B cell (primary cell): Measurements from ENCODE around the gene SAA4. TPM values are rescaled to one million over a fixed set of nuclear protein-coding genes. Genes with fewer than 3 reads are reported as not detected.

Experiments used
- ATAC-seq: fragments of 200-7000 bp; cut with Tn5 transposase; one replicate; pipeline ENCODE4 v1.10.0; 2021; ENCODE audit warnings: low read depth, mild to moderate bottlenecking, moderate number of reproducible peaks, moderate library complexity
- CTCF ChIA-PET: fragments of 350-600 bp; sonication (Branson Sonifier 250); formaldehyde crosslinking; loops from one replicate; lab custom pipeline; 2021; ENCODE audit warnings: antibody characterized with exemption, inconsistent platforms; lab: Charles Lee
- POLR2A ChIA-PET: fragments of 350-600 bp; sonication (Branson Sonifier 250); formaldehyde crosslinking; loops from one replicate; lab custom pipeline; 2021; ENCODE audit warnings: antibody characterized with exemption; lab: Charles Lee
- DNase-seq: peaks from one replicate; pipeline ENCODE4 v3.0.0; 2013
- H2AFZ ChIP-seq: 2 replicates; pipeline ENCODE4 v1.6.1; 2012; ENCODE audit warnings: mild to moderate bottlenecking, low read depth, low read length; ENCODE audit not compliant: insufficient read depth, poor library complexity, severe bottlenecking
- H3K27ac ChIP-seq, 2 donors: 1 replicate in 1 of 2; 2 replicates in 1 of 2; pipeline ENCODE4 v1.5.1; 2012 to 2013; ENCODE audit warnings: low read length in 2 of 2, mild to moderate bottlenecking in 2 of 2, moderate library complexity in 1 of 2
- H3K27me3 ChIP-seq, 4 experiments: fragments of 200-600 bp in 1 of 4; sonication (generic) in 1 of 4; replicated peaks in 1 of 4; 1 replicate in 2 of 4; 2 replicates in 2 of 4; pipeline versions ENCODE4 v1.6.1 to v1.7.0; 2013 to 2016; ENCODE audit warnings: low read length in 3 of 4, mild to moderate bottlenecking in 2 of 4, mixed read lengths in 1 of 4, moderate library complexity in 1 of 4; ENCODE audit not compliant: insufficient read depth in 4 of 4, control insufficient read depth in 3 of 4; ENCODE audit errors: control extremely low read depth in 1 of 4
- H3K36me3 ChIP-seq, 2 experiments: replicated peaks in 1 of 2; 1 replicate in 1 of 2; 2 replicates in 1 of 2; pipeline versions ENCODE4 v1.6.1 to v1.7.1; 2013; ENCODE audit warnings: low read length in 1 of 2; ENCODE audit not compliant: insufficient read depth in 2 of 2, control insufficient read depth in 1 of 2; ENCODE audit errors: control extremely low read depth in 1 of 2, extremely low read depth in 1 of 2
- H3K4me1 ChIP-seq, 2 donors: fragments of 200-600 bp in 1 of 2; sonication (generic) in 1 of 2; 1 replicate in 1 of 2; 2 replicates in 1 of 2; pipeline versions ENCODE4 v1.5.1 to v1.6.1; 2013 to 2017; ENCODE audit warnings: low read length in 2 of 2; ENCODE audit not compliant: control insufficient read depth in 2 of 2, insufficient read depth in 2 of 2
- H3K4me2 ChIP-seq: replicated peaks from 2 replicates; pipeline ENCODE3; 2012; ENCODE audit warnings: mild to moderate bottlenecking, low read depth, low read length; ENCODE audit not compliant: poor library complexity, severe bottlenecking
- H3K4me3 ChIP-seq, 5 experiments: fragments of 200-600 bp in 1 of 5; sonication (generic) in 1 of 5; 1 replicate in 3 of 5; 2 replicates in 2 of 5; pipeline versions ENCODE4 v1.5.1 to v1.7.0; 2011 to 2016; ENCODE audit warnings: low read length in 4 of 5, mild to moderate bottlenecking in 4 of 5, low read depth in 2 of 5, control low read depth in 1 of 5, moderate library complexity in 1 of 5; ENCODE audit not compliant: insufficient read depth in 1 of 5; ENCODE audit errors: control extremely low read depth in 1 of 5, extremely low read depth in 1 of 5
- H3K79me2 ChIP-seq: fragments of 200-600 bp; sonication (generic); one replicate; pipeline ENCODE4 v1.6.0; 2016; ENCODE audit warnings: low read length; ENCODE audit not compliant: control insufficient read depth, insufficient read depth
- H3K9ac ChIP-seq: fragments of 200-600 bp; sonication (generic); 2 replicates; pipeline ENCODE4 v1.6.1; 2017; ENCODE audit warnings: mild to moderate bottlenecking, low read length, moderate library complexity
- H3K9me3 ChIP-seq, 3 donors: one replicate each; pipeline versions ENCODE4 v1.6.1 to v1.7.1; 2013; ENCODE audit warnings: low read length in 2 of 3; ENCODE audit not compliant: control insufficient read depth in 2 of 3, insufficient read depth in 1 of 3; ENCODE audit errors: control extremely low read depth in 1 of 3
- H4K20me1 ChIP-seq: 2 replicates; pipeline ENCODE4 v1.6.0; 2012; ENCODE audit warnings: mild to moderate bottlenecking, low read length; ENCODE audit not compliant: insufficient read depth, control insufficient read depth, poor library complexity, severe bottlenecking
- H3K27ac Mint-ChIP-seq: one replicate; pipeline ENCODE4 v1.8.0; 2021; ENCODE audit warnings: mixed read lengths
- H3K27me3 Mint-ChIP-seq: one replicate; pipeline ENCODE4 v1.8.0; 2021; ENCODE audit warnings: mixed read lengths
- H3K4me1 Mint-ChIP-seq: one replicate; pipeline ENCODE4 v1.8.0; 2021; ENCODE audit warnings: mixed read lengths
- H3K4me3 Mint-ChIP-seq: one replicate; pipeline ENCODE4 v1.8.0; 2021; ENCODE audit warnings: mixed read lengths
- H3K9me3 Mint-ChIP-seq: one replicate; pipeline ENCODE4 v1.8.0; 2022; ENCODE audit warnings: mixed read lengths; ENCODE audit not compliant: insufficient read depth
- EZH2 ChIP-seq: IDR thresholded peaks from 2 replicates; pipeline ENCODE4 v1.6.1; 2012; ENCODE audit warnings: borderline replicate concordance, low read depth, mild to moderate bottlenecking, moderate library complexity, low read length; ENCODE audit not compliant: insufficient read depth, poor library complexity, severe bottlenecking
- WGBS: methylation state at CpG from one replicate; pipeline ENCODE4 v1.1.5; 2013; ENCODE audit warnings: missing lambda C conversion rate; ENCODE audit not compliant: insufficient coverage; 5-methylcytosine and 5-hydroxymethylcytosine counted together
- intact Hi-C: fragments of 100-400 bp; cut with micrococcal nuclease; formaldehyde crosslinking; loops from one replicate; pipeline ENCODE4 v1.10.0; 2022
- polyA plus RNA-seq: library from polyadenylated mRNA; depleted of rRNA; stranded (reverse); fragments of >200 nt; gene quantifications from 2 replicates; pipeline ENCODE4 v1.2.3, GENCODE V29; 2012
- total RNA-seq, 2 donors: library from RNA; stranded (reverse); fragments of 120-200 nt in 1 of 2; gene quantifications; 1 replicate in 1 of 2; 2 replicates in 1 of 2; pipeline versions ENCODE4 v1.2.3 to v1.2.4, GENCODE V29; 2013 to 2022
- TF ChIP-seq, protein P1 (sequence below): fragments of 200-600 bp; IDR thresholded peaks from one replicate; pipeline ENCODE4 v1.8.0; 2022; ENCODE audit warnings: antibody characterized with exemption, mild to moderate bottlenecking

Gene SAA4
- total and polyA plus RNA-seq, 2 donors (not counting 1 experiment from before 2014, with no cell fraction given), result not detected

- no peaks in the 10 kb centered on the region for H4K20me1 ChIP-seq
- no peak overlapping the region for H3K4me2 ChIP-seq
- Mint-ChIP-seq H3K4me1 (no peaks in the 10 kb centered on the region), H3K4me3 (no peak overlapping the region), H3K9me3 (no peaks in the 10 kb centered on the region), H3K27me3 (peaks cover 3% of the 10 kb centered on the region), H3K27ac (no peak overlapping the region)
- CTCF ChIA-PET, result no interaction called here
- no peak overlapping the region for H3K27ac ChIP-seq
- no peaks in the 10 kb centered on the region for H3K79me2 ChIP-seq
- H3K9ac ChIP-seq, result no peak overlapping the region
- DNase-seq (no peak), ATAC-seq (no peak)
- intact Hi-C loops, result no loop called here
- 92% methylated on average over 1 of the region's 3 CpGs for WGBS
- POLR2A ChIA-PET, result no interaction called here
- no peaks in the 10 kb centered on the region for H3K36me3 ChIP-seq
- peaks cover 9 to 12% of the 10 kb centered on the region in 2 donors for H3K4me1 ChIP-seq
- TF ChIP-seq EZH2, result no peak
- TF ChIP-seq, protein P1, sequence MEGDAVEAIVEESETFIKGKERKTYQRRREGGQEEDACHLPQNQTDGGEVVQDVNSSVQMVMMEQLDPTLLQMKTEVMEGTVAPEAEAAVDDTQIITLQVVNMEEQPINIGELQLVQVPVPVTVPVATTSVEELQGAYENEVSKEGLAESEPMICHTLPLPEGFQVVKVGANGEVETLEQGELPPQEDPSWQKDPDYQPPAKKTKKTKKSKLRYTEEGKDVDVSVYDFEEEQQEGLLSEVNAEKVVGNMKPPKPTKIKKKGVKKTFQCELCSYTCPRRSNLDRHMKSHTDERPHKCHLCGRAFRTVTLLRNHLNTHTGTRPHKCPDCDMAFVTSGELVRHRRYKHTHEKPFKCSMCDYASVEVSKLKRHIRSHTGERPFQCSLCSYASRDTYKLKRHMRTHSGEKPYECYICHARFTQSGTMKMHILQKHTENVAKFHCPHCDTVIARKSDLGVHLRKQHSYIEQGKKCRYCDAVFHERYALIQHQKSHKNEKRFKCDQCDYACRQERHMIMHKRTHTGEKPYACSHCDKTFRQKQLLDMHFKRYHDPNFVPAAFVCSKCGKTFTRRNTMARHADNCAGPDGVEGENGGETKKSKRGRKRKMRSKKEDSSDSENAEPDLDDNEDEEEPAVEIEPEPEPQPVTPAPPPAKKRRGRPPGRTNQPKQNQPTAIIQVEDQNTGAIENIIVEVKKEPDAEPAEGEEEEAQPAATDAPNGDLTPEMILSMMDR, result no peak
- no peaks in the 10 kb centered on the region for H3K27me3 ChIP-seq
- H3K9me3 ChIP-seq, result peaks cover 0 to 16% (median 0%) of the 10 kb centered on the region in 3 donors
- no peak overlapping the region for H3K4me3 ChIP-seq
- no peak overlapping the region for H2AFZ ChIP-seq
These were observed 13.7 kb downstream of the SAA4 start for GRCh38 chr11:18222814-18223421.

GRCh38 chr11:18221274-18221876, 15.2 kb downstream of the SAA4 start:
- intact Hi-C loops, result no loop called here
- ATAC-seq, result no peak
- H3K27ac ChIP-seq, result no peak overlapping the region
- no peak overlapping the region for H3K9ac ChIP-seq
- H3K27ac Mint-ChIP-seq, result no peak overlapping the region
- peaks cover 5 to 9% of the 10 kb centered on the region in 2 donors for H3K4me1 ChIP-seq
- H3K4me3 ChIP-seq, result no peak overlapping the region
- H3K4me2 ChIP-seq, result no peak overlapping the region
- no peaks in the 10 kb centered on the region for H3K4me1 Mint-ChIP-seq
- H4K20me1 ChIP-seq, result no peaks in the 10 kb centered on the region
- no peaks in the 10 kb centered on the region for H3K36me3 ChIP-seq
- no peak for DNase-seq
- WGBS, result 79% methylated on average over 5 of the region's 5 CpGs
- H3K9me3 ChIP-seq, result peaks cover 0 to 16% (median 0%) of the 10 kb centered on the region in 3 donors
- ChIA-PET POLR2A (no interaction called here), CTCF (interaction anchor here (0.9 kb wide), 1 partner anchor 23 kb away, joined by 3 read pairs; no protein-coding TSS in a partner anchor)
- peaks cover 12% of the 10 kb centered on the region for H3K27me3 Mint-ChIP-seq
- H3K79me2 ChIP-seq, result no peaks in the 10 kb centered on the region
- H3K4me3 Mint-ChIP-seq, result no peak overlapping the region
- TF ChIP-seq, protein P1, result no peak
- no peak for TF ChIP-seq EZH2
- peaks cover 0 to 4% (median 0%) of the 10 kb centered on the region in 4 experiments for H3K27me3 ChIP-seq
- no peak overlapping the region for H2AFZ ChIP-seq
- no peaks in the 10 kb centered on the region for H3K9me3 Mint-ChIP-seq
